ENCODE measurements around the gene EIF4A3. TPM values are rescaled to one million over a fixed set of nuclear protein-coding genes. Genes with fewer than 3 reads are reported as not detected.
"Not testable (repeated sequence)": the region's sequence is repeated elsewhere in the genome, so short reads cannot be mapped to it uniquely, and the experiment has no call there.

Gene EIF4A3
- total RNA-seq, 2 donors from 2014 or later = 36.6 to 46.9 TPM

DNA sequence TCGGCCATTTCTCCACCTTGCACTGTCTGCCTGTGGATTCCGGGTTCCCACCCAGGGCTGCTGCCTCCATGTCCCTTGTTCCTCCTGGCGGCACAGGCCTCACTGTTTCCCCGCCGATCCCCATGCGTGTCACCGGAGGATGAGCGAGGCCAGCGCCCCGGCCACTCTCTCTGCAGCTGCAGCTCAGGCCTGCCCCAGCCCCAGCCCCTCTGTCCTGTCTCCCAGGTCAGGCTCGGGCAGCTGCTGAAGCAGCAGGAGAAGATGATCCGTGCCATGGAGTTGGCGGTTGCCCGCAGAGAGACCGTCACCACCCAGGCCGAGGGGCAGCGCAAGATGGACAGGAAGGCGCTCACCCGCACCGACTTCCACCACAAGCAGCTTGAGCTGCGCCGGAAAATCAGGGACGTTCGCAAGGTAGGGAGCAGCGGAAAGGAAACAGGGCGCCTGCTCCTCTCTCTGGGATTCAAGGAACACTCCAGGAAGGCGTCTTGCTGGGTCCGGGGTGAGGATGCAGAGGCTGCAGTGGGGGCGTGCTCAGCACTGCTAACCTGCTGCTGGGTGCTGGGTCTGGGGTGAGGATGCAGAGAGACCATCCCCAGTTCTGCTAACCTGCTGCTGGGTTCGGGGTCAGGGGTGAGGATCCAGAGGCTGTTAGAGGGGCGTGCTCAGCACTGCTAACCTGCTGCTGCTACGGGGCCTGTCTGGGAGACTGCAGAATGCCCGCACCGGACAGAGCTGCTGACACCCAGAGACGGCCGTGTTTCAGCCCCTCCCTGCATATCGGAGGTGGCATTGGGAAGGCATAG is 51.7 kb downstream of the EIF4A3 start:
- intact Hi-C loops (cut with DNase I) = no loop called here
- no peak for DNase-seq
- ATAC-seq = no peak

DNA sequence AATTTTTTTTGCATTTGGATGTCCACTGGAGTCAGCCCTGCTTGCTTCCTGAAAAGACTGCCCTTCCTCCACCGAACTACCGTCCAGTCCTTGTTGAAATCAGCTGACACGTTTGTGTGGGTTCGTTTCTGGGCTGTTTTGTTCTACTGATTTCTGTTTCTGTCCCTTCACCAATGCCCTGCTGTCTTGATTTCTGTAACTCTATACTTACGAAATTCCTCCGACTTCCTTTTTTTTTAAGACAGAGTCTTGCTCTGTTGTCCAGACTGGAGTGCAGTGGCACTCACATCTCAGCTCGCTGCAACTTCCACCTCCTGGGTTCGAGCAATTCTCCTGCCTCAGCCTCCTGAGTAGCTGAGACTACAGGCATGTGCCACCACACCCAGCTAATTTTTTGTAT is 54.0 kb downstream of the EIF4A3 start:
- ATAC-seq (peak; percentile 35 to 71), DNase-seq (no peak)
- intact Hi-C loops (cut with DNase I) = no loop called here

- ATAC-seq = no peak
Observed at GRCh38 chr17:80091376-80091775, 55.6 kb downstream of the EIF4A3 start.

DNA sequence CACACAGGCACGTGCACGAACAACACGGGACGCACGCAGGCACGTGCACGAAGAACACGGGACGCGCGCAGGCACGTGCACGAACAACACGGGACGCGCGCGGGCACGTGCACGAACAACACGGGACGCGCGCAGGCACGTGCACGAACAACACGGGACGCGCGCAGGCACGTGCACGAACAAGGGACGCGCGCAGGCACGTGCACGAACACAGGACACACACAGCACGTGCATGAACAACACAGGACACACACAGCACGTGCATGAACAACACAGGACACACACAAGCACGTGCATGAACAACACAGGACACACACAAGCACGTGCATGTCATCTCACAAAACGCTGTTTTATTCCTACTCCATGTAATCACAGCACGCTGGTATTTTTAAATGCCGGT is 56.8 kb downstream of the EIF4A3 start:
- DNase-seq; ATAC-seq; intact Hi-C loops (cut with DNase I): not testable (repeated sequence)

More at GRCh38 chr17:80091376-80091775, 55.6 kb downstream of the EIF4A3 start:
- intact Hi-C loops (cut with DNase I) = no loop called here
- DNase-seq = no peak

GRCh38 chr17:80089762-80090161 is 57.2 kb downstream of the EIF4A3 start:
- ATAC-seq (no peak), DNase-seq (peak; percentile 20)
- intact Hi-C loops (cut with DNase I) = loop anchor here in 1 of 2 donors (10.0 kb wide), 1 partner anchor 85 kb away; no protein-coding TSS in a partner anchor

DNA sequence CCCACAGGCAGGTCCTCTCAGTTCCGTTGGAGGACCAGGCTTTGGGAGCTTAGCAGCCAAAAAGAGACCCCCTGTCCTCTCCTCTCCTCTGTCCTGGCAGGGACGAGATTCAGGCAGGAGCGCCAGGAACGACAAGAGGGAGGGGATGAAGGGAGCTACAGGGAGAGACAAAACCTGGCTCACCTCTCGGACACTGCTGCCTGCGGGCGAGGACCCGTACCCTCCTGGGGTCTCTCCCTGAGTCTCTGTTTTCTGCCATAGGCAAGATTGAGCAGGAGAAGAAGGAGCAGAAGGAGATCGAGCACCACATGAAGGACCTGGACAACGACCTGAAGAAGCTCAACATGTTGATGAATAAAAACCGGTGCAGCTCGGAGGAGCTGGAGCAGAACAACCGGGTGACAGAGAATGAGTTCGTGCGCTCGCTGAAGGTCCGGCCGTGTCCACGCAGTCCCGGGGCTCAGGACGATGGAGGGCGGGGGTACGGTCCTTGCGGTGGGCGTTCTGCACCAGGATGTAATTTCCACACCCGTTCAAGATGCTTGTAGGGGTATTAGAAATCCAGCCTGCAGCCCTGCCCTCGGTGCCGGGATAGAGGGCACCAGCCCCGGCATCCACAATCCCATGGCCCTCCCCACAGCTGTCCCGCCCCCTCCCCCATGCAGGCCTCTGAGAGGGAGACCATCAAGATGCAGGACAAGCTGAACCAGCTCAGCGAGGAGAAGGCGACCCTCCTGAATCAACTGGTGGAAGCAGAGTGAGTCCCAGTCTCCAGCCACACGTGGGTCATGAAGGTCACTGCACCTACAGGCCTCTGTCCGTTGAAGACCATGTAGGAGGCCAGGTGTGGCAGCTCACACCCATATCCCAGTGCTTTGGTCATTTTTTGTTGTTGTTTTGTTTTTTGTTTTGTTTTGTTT is 59.3 kb downstream of the EIF4A3 start:
- DNase-seq = peak; percentile 12
- intact Hi-C loops (cut with DNase I) = loop anchor here in 1 of 2 donors (10.0 kb wide), 1 partner anchor 83 kb away; no protein-coding TSS in a partner anchor
- no peak for ATAC-seq

DNA sequence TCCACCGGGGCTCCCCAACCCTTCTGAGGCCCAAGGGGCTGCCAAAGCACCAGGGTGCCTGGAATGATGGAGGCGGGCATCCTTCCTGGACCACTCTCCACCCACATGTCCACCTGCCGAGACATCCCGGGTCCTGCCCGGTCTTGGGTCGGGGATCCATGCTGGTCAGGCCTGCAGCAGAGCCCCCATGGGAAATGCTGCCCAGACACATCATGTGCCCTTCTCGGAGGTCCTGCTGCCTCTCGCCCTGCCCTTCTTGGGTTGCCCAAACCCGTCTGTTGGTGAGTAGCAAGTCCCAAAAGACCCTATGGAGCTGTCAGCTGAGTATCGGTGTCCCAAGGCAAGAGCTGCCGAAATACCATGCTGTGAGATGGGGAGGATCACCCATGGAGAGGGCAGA is 60.3 kb downstream of the EIF4A3 start:
- intact Hi-C loops (cut with DNase I) = loop anchor here in 1 of 2 donors (10.0 kb wide), 1 partner anchor 82 kb away; no protein-coding TSS in a partner anchor
- DNase-seq (peak; percentile 10), ATAC-seq (no peak)

DNA sequence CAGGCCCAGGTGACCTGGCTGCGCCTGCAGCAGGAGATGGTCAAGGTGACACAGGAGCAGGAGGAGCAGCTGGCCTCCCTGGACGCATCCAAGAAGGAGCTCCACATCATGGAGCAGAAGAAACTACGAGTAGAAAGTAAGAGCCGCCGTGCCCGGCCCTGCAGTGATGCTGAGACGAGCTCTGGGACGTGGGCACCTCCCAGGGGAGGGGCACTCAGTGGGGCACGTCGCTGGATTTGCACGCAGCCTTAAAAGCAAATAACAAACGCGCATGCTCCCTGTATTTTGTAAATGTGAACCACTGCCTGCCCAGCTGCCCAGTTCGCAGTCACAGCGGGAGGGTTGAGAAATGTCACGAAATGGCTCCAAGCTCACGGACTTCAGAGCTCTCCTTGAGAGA is 60.8 kb downstream of the EIF4A3 start:
- peak; percentile 15 for DNase-seq
- ATAC-seq = no peak
- intact Hi-C loops (cut with DNase I) = loop anchor here in 1 of 2 donors (10.0 kb wide), 1 partner anchor 81 kb away; no protein-coding TSS in a partner anchor

GRCh38 chr17:80084773-80085172 is 62.2 kb downstream of the EIF4A3 start:
- DNase-seq (no peak), ATAC-seq (no peak)
- intact Hi-C loops (cut with DNase I) = loop anchor here in 1 of 2 donors (10.0 kb wide), 1 partner anchor 80 kb away; no protein-coding TSS in a partner anchor

Small RNA genes lying within 50 kb of the gene (microRNA-seq; reads per million reads assigned to microRNA genes)
- 0 reads per million in 2 donors for gene MIR1268B

Other genes with a start within 250 kb of the EIF4A3 start
- 10 to 100 TPM; 29.9 to 30.9 TPM for gene TBC1D16, start 111.3 kb downstream of the EIF4A3 start, total RNA-seq
- gene CCDC40, start 110.5 kb downstream of the EIF4A3 start, total RNA-seq = 1 to 10 TPM; 5.9 to 9.8 TPM
- gene GAA, start 45.5 kb downstream of the EIF4A3 start, total RNA-seq = 10 to 100 TPM; 43.8 to 48.7 TPM
- gene CARD14, start 22.9 kb upstream of the EIF4A3 start, total RNA-seq = not detected
- gene SGSH, start 73.2 kb upstream of the EIF4A3 start, total RNA-seq = 10 to 100 TPM; 18.0 to 23.0 TPM
- 1 to 10 TPM; 6.4 to 6.6 TPM for gene SLC26A11, start 73.3 kb upstream of the EIF4A3 start, total RNA-seq
- gene RNF213, start 113.7 kb upstream of the EIF4A3 start, total RNA-seq = 10 to 100 TPM; 43.4 to 48.4 TPM

All from left cardiac atrium (tissue), 4 donors.